ENCODE results near the gene TMTC1. TPM values are rescaled to one million over a fixed set of nuclear protein-coding genes. Genes with fewer than 3 reads are reported as not detected.

TMTC1 gene
- total RNA-seq, 2 donors from 2014 or later, result 3.3 to 6.3 TPM

- Histone ChIP-seq H3K4me1 (no peaks in the 10 kb centered on the region), H3K9me3 (no peaks in the 10 kb centered on the region), H3K27ac (no peak overlapping the region), H3K36me3 (no peaks in the 10 kb centered on the region), H3K9ac (ENCODE audit: low read depth in 2 of 2, low read length in 2 of 2) (no peak overlapping the region), H3K4me3 (no peak overlapping the region), H3K27me3 (no peaks in the 10 kb centered on the region)
- no peak for TF ChIP-seq CTCF (IDR thresholded peaks at IDR 0.05)
- DNase-seq, result no peak
- intact Hi-C loops (cut with DNase I), result no loop called here
These were observed 249.8 kb downstream of the TMTC1 start for GRCh38 chr12:29533815-29534489.

DNA sequence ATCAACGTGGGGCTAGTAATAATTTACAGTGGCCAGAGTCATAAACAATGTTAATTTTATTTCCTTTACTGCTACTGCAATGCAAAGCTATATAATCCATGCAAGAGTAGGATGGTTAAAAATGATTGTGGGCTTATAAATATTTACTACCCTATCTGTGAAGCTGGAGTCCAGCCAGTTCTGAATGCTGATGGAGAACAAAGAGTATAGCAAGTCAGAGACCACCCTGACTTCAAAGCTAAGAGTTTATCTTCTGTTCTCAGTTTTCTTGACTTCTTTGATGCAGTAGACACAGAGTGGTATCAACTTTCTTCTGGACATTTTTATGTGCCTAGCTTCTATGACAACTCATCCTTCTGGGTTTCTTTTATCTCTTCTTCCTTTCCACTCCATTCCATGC is 252.3 kb downstream of the TMTC1 start:
- Histone ChIP-seq H3K4me3 (no peak overlapping the region), H3K36me3 (no peaks in the 10 kb centered on the region), H3K4me1 (no peaks in the 10 kb centered on the region), H3K9ac (ENCODE audit: low read depth in 2 of 2, low read length in 2 of 2) (no peak overlapping the region), H3K27ac (no peak overlapping the region), H3K27me3 (no peaks in the 10 kb centered on the region), H3K9me3 (no peaks in the 10 kb centered on the region)
- TF ChIP-seq CTCF (IDR thresholded peaks at IDR 0.05), result no peak
- intact Hi-C loops (cut with DNase I), result no loop called here
- no peak for DNase-seq

DNA sequence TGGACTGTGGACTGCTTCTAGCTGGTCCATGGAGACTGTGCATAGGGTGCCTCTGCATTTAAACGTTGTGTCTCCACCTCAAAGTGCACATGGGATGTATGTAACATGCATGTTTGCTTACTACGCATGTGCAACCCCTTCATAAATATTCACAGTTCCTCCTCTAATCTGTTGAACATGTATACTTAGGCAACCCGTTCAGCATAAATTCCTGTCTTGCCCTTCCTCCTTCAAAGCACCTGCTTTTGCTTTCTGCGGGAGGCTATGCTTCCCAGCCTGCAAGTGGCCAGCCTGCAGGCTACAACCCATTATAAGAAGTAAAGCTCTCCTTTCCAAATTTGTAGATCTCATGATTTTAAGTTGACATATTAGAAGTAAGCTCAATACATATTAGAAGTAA is 253.3 kb downstream of the TMTC1 start:
- H3K27ac ChIP-seq, result no peak overlapping the region
- no peak for DNase-seq

DNA sequence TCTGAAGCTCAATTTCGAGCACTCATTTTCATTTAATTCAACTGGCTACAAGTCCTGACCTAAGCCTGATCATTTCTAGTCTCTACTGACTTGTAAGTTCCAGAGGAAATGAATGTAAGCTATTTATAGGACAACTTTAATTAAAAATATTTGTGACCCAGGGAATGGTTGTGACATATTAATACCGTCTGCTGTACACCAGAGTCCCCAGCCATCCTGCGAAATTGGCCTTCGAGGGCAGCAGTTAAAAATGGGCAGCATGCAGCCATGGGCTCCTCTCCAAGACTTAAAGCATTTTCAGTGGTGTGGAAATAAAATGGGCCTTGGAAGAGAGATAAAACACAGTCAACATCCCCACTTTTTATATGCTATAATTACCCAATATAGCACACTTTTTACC is 255.6 kb downstream of the TMTC1 start:
- no peaks in the 10 kb centered on the region for H3K27me3 ChIP-seq
- no peak overlapping the region for H3K9ac ChIP-seq (ENCODE audit: low read depth in 2 of 2, low read length in 2 of 2)
- TF ChIP-seq CTCF (IDR thresholded peaks at IDR 0.05), result no peak
- no peaks in the 10 kb centered on the region for H3K9me3 ChIP-seq
- intact Hi-C loops (cut with DNase I), result no loop called here
- no peak overlapping the region for H3K27ac ChIP-seq
- no peaks in the 10 kb centered on the region for H3K4me1 ChIP-seq
- H3K36me3 ChIP-seq, result no peaks in the 10 kb centered on the region
- DNase-seq, result no peak
- H3K4me3 ChIP-seq, result no peak overlapping the region

More for the DNA sequence above, 253.3 kb downstream of the TMTC1 start:
- Histone ChIP-seq H3K9ac (ENCODE audit: low read depth in 2 of 2, low read length in 2 of 2) (no peak overlapping the region), H3K27me3 (no peaks in the 10 kb centered on the region), H3K4me3 (no peak overlapping the region), H3K36me3 (no peaks in the 10 kb centered on the region), H3K9me3 (no peaks in the 10 kb centered on the region), H3K4me1 (no peaks in the 10 kb centered on the region)
- intact Hi-C loops (cut with DNase I), result no loop called here
- no peak for TF ChIP-seq CTCF (IDR thresholded peaks at IDR 0.05)

DNA sequence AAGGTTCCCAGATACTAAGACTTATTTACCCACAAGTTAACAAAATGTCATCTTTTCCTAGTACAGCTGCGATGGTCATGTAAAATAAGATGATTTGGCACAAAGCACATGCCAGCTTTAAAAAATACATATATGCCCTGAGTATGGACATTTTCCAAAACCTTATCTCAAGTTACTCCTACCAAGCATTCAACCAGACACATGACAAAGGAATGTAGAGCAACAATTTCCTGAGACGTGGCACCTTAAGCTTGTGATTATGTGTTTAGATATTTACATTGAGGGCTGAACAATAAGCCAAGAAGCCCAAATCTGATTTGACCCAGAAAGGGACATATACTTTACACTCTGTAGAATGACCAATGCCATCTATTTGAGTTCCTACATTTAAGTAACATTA is 261.8 kb downstream of the TMTC1 start:
- Histone ChIP-seq H3K27me3 (no peaks in the 10 kb centered on the region), H3K36me3 (no peaks in the 10 kb centered on the region), H3K27ac (no peak overlapping the region), H3K9ac (ENCODE audit: low read depth in 2 of 2, low read length in 2 of 2) (no peak overlapping the region), H3K4me3 (no peak overlapping the region), H3K9me3 (no peaks in the 10 kb centered on the region), H3K4me1 (no peaks in the 10 kb centered on the region)
- no peak for DNase-seq
- TF ChIP-seq CTCF (IDR thresholded peaks at IDR 0.05), result no peak
- intact Hi-C loops (cut with DNase I), result no loop called here
